Mesodermal cell (in vitro differentiated cells): ENCODE results near the gene CMTM1.

Experiments used
- H3K27ac ChIP-seq: 2 replicates; pipeline ENCODE4 v1.7.0; 2013; ENCODE audit warnings: mild to moderate bottlenecking, low read depth, low read length, moderate library complexity; ENCODE audit not compliant: severe bottlenecking
- H3K36me3 ChIP-seq: 2 replicates; pipeline ENCODE4 v1.7.1; 2013; ENCODE audit warnings: mild to moderate bottlenecking, low read length, moderate library complexity; ENCODE audit not compliant: control insufficient read depth, insufficient read depth
- H3K4me1 ChIP-seq: one replicate; pipeline ENCODE4 v1.7.1; 2013; ENCODE audit warnings: mild to moderate bottlenecking, low read length; ENCODE audit not compliant: insufficient read depth, control insufficient read depth, poor library complexity, severe bottlenecking
- H3K4me3 ChIP-seq: 2 replicates; pipeline ENCODE4 v1.7.0; 2013; ENCODE audit warnings: low read length, control low read depth, mild to moderate bottlenecking; ENCODE audit not compliant: insufficient read depth, poor library complexity, severe bottlenecking; ENCODE audit errors: extremely low read depth
- H3K9me3 ChIP-seq: 2 replicates; pipeline ENCODE4 v1.7.1; 2013; ENCODE audit warnings: mild to moderate bottlenecking, low read length, moderate library complexity; ENCODE audit not compliant: control insufficient read depth
- WGBS, 2 experiments: methylation state at CpG; one replicate each; pipeline ENCODE4 v1.1.5; 2013; ENCODE audit warnings: missing lambda C conversion rate in 2 of 2; ENCODE audit not compliant: insufficient coverage in 2 of 2; 5-methylcytosine and 5-hydroxymethylcytosine counted together

CMTM1 gene

GRCh38 chr16:66522816-66523590, 43.2 kb upstream of the CMTM1 start:
- Histone ChIP-seq H3K27ac (no peak overlapping the region), H3K36me3 (no peaks in the 10 kb centered on the region), H3K4me1 (peaks cover 2% of the 10 kb centered on the region), H3K4me3 (no peak overlapping the region), H3K9me3 (no peaks in the 10 kb centered on the region)
- 90 to 93% methylated on average over 9 to 10 of the region's 11 CpGs for WGBS, 2 experiments

GRCh38 chr16:66523861-66524354, 42.3 kb upstream of the CMTM1 start:
- Histone ChIP-seq H3K4me1 (no peaks in the 10 kb centered on the region), H3K36me3 (peaks cover 2% of the 10 kb centered on the region), H3K4me3 (no peak overlapping the region), H3K9me3 (no peaks in the 10 kb centered on the region), H3K27ac (no peak overlapping the region)
- WGBS, 2 experiments = 95 to 97% methylated on average over 7 to 9 of the region's 9 CpGs

- Histone ChIP-seq H3K27ac (no peak overlapping the region), H3K4me1 (no peaks in the 10 kb centered on the region), H3K4me3 (no peak overlapping the region), H3K36me3 (peaks cover 3% of the 10 kb centered on the region), H3K9me3 (no peaks in the 10 kb centered on the region)
- WGBS, 2 experiments = 88 to 92% methylated on average over 6 of the region's 6 CpGs
Observed at GRCh38 chr16:66524601-66525164, 41.6 kb upstream of the CMTM1 start.

- H3K27ac ChIP-seq = no peak overlapping the region
- no peaks in the 10 kb centered on the region for H3K4me1 ChIP-seq
- H3K36me3 ChIP-seq = peaks cover 3% of the 10 kb centered on the region
- no peak overlapping the region for H3K4me3 ChIP-seq
- no peaks in the 10 kb centered on the region for H3K9me3 ChIP-seq
- WGBS, 2 experiments = 94 to 98% methylated on average over 7 to 8 of the region's 9 CpGs
Observed at GRCh38 chr16:66525396-66526180, 40.7 kb upstream of the CMTM1 start.

GRCh38 chr16:66528294-66528693, 37.9 kb upstream of the CMTM1 start:
- Histone ChIP-seq H3K4me1 (no peaks in the 10 kb centered on the region), H3K9me3 (no peaks in the 10 kb centered on the region), H3K27ac (no peak overlapping the region), H3K36me3 (peaks cover 9% of the 10 kb centered on the region), H3K4me3 (no peak overlapping the region)
- WGBS, 2 experiments = 88 to 97% methylated on average over 5 of the region's 5 CpGs

- Histone ChIP-seq H3K9me3 (no peaks in the 10 kb centered on the region), H3K27ac (no peak overlapping the region), H3K4me1 (no peaks in the 10 kb centered on the region), H3K4me3 (no peak overlapping the region), H3K36me3 (peaks cover 9% of the 10 kb centered on the region)
- 92 to 94% methylated on average over 6 of the region's 6 CpGs for WGBS, 2 experiments
Observed at GRCh38 chr16:66529475-66529874, 36.8 kb upstream of the CMTM1 start.

GRCh38 chr16:66534376-66534799, 31.9 kb upstream of the CMTM1 start:
- 83 to 93% methylated on average over 1 of the region's 1 CpG for WGBS, 2 experiments
- Histone ChIP-seq H3K4me1 (no peaks in the 10 kb centered on the region), H3K4me3 (no peak overlapping the region), H3K36me3 (peaks cover 6% of the 10 kb centered on the region), H3K9me3 (no peaks in the 10 kb centered on the region), H3K27ac (no peak overlapping the region)

- no peak overlapping the region for H3K27ac ChIP-seq
- H3K4me1 ChIP-seq = no peaks in the 10 kb centered on the region
- 89 to 100% methylated on average over 2 to 3 of the region's 4 CpGs for WGBS, 2 experiments
- H3K36me3 ChIP-seq = no peaks in the 10 kb centered on the region
- H3K9me3 ChIP-seq = no peaks in the 10 kb centered on the region
- no peak overlapping the region for H3K4me3 ChIP-seq
Observed at GRCh38 chr16:66536525-66536924, 29.7 kb upstream of the CMTM1 start.

GRCh38 chr16:66537236-66537635, 29.0 kb upstream of the CMTM1 start:
- H3K4me3 ChIP-seq = no peak overlapping the region
- no peaks in the 10 kb centered on the region for H3K9me3 ChIP-seq
- no peaks in the 10 kb centered on the region for H3K36me3 ChIP-seq
- peaks cover 4% of the 10 kb centered on the region for H3K4me1 ChIP-seq
- H3K27ac ChIP-seq = no peak overlapping the region
- WGBS, 2 experiments = 93 to 100% methylated on average over 2 of the region's 2 CpGs

- Histone ChIP-seq H3K9me3 (no peaks in the 10 kb centered on the region), H3K27ac (no peak overlapping the region), H3K4me1 (peaks cover 4% of the 10 kb centered on the region), H3K4me3 (no peak overlapping the region), H3K36me3 (no peaks in the 10 kb centered on the region)
- 91 to 92% methylated on average over 2 to 3 of the region's 5 CpGs for WGBS, 2 experiments
Observed at GRCh38 chr16:66538910-66539309, 27.3 kb upstream of the CMTM1 start.
